ENCODE measurements around the gene GSTA4.
"Not testable (repeated sequence)": the region's sequence is repeated elsewhere in the genome, so short reads cannot be mapped to it uniquely, and the experiment has no call there.

GSTA4 gene

DNA sequence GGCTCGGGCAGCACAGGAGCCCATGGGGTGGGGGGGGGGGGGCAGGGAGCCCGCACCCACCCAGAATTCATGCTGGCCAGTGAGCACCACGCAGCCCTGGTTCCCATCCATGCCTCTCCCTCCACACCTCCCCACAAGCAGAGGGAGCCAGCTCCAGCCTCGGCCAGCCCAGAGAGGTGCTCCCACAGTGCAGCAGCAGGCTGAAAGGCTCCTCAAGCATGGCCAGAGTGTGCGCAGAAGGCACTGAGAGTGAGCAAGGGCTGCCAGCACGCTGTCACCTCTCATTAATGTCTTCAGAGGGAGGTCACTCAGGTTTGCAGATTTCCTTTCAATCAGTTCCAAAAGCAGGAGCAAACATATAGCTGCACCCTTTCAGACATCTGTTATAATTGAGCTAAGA, 32.4 kb downstream of the GSTA4 start:
- TF ChIP-seq, protein P1, sequence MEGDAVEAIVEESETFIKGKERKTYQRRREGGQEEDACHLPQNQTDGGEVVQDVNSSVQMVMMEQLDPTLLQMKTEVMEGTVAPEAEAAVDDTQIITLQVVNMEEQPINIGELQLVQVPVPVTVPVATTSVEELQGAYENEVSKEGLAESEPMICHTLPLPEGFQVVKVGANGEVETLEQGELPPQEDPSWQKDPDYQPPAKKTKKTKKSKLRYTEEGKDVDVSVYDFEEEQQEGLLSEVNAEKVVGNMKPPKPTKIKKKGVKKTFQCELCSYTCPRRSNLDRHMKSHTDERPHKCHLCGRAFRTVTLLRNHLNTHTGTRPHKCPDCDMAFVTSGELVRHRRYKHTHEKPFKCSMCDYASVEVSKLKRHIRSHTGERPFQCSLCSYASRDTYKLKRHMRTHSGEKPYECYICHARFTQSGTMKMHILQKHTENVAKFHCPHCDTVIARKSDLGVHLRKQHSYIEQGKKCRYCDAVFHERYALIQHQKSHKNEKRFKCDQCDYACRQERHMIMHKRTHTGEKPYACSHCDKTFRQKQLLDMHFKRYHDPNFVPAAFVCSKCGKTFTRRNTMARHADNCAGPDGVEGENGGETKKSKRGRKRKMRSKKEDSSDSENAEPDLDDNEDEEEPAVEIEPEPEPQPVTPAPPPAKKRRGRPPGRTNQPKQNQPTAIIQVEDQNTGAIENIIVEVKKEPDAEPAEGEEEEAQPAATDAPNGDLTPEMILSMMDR (IDR thresholded peaks at IDR 0.05; ENCODE audit: low read depth, low read length): no peak
- no peak overlapping the region for H3K4me3 ChIP-seq (ENCODE audit: low read depth, low read length)

DNA sequence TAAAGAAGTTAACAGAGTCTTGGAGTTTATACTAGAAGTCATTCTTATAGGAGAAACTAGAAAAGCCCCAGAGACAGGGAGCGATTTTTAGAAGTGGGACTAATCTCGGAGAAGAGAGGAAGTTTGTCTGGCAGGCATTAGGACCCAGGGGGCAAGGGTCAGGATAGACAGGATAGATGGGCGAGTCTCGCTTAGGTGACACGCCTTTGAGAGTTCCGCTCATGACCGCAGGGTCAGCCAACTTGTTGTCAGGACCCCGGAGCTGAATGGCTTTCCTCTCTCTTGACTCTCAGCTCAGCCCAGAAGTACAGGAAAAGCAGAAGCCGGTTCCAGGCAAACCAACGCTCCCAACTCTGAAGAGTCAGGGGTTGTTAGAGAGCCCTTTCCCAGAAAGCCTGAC, 34.1 kb downstream of the GSTA4 start:
- not testable (repeated sequence) for H3K4me3 ChIP-seq (ENCODE audit: low read depth, low read length)

DNA sequence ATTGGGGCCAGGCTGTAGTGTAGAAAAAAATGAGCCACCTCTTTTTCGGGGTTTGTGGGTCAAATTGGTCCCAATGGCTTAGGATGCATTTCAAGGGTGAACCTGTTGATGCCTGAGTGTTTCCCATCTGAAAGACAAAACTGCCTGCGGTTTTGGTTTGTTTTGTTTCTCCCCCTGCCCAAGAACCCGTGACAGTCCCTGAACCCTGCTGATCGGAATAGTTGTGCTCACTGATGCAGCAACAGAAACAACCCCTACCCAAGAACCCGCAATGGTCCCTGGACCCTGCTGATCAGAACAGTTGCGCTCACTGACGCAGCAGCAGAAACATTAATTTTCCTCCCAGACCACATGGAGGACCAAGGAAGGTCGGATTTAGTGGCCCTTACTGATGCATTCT, 34.9 kb downstream of the GSTA4 start:
- not testable (repeated sequence) for H3K4me3 ChIP-seq (ENCODE audit: low read depth, low read length)

DNA sequence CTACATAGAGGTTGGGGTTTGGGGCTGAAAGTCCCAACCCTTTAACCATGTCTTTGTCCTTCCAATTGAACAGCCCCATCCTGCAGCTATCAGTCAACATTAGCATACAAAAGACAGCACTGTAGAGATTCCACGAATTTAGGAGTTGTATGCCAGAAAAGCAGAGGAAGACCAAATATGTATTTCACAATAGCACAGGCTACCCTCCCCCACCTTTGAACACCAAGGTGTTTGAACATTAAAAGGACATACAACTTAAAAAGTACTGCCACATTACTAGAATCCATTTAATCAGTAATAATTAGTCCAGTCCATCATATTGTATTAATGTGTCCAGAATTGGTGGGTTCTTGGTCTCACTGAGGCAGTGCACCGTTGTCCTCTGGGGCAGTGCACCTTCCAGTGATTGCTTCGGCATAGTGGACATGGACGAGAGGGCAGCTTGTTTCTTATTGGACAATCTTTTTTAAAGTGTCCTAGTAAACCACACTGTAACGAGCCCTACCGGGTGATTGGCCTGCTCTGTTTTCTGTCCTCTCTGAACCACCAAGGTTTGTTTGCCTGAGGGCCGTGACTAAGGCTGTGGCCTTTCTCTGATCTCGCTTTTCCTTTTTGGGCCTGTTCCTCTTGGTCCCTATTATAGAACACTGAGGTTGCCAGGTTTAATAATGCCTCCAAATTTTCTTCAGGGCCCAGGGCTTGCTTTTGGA, 36.4 kb downstream of the GSTA4 start:
- TF ChIP-seq, protein P1 (IDR thresholded peaks at IDR 0.05; ENCODE audit: low read depth, low read length): no peak
- no peak overlapping the region for H3K4me3 ChIP-seq (ENCODE audit: low read depth, low read length)

DNA sequence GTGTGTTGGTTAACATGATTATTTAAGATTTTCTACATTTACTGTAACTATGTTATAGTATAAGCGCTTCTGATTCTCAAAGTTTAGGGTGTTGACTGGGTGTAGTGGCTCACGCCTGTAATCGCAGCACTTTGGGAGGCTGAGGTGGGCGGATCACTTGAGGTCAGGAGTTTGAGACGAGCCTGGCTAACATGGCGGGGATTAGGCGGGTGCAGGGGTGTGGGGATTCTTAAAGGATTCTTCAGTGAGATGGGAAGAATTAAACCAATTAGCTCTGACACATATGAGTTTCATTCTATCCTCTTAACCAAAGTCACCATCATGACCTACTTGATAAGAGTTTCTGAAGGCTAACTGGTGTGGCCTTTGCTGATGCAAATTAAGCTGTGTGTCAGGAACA, 39.2 kb downstream of the GSTA4 start:
- TF ChIP-seq, protein P1 (IDR thresholded peaks at IDR 0.05; ENCODE audit: low read depth, low read length): no peak
- H3K4me3 ChIP-seq (ENCODE audit: low read depth, low read length): no peak overlapping the region

DNA sequence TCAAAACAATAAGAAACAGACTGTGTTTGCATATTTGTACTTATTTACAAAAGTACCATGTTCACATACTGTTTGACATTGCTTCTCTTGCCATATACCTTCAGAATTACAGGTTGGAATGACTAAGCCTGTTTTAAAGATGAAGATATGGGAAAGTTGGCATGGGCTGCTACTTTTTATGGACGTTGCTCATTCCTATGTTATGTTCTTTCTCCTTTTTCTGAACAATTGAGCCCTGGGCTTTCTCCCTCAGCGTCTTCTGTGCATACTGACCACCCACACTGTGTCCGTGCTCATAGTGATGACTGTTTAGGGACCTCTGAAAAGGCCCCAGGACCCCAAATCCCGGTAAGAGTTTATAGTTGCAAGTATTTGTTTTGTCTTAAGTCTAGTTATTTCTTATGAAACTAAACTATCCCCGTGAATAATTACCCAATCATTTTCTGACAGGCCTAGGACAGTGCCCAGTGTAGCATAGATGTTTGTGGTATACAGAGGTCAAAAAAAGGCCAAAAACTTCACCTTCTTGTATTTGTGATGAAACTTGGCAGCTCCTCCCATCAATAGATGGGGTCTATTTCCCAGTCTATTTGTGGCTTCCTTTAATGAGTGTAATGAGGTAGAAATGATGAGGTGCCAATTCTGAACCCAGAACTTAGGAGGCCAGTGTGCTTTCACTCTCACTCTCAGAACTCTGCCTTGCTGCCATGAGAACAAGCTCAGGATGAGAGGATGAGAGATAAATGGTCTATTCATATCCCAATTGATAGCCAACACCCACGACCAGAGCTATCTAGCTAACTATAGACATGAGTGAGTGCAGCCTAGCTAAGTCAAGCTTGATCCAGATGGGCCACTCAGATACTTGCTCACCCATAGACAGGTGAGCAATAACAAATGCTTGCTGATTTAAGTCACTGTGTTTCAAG, 40.9 kb downstream of the GSTA4 start:
- no peak overlapping the region for H3K4me3 ChIP-seq (ENCODE audit: low read depth, low read length)
- TF ChIP-seq, protein P1 (IDR thresholded peaks at IDR 0.05; ENCODE audit: low read depth, low read length): no peak

DNA sequence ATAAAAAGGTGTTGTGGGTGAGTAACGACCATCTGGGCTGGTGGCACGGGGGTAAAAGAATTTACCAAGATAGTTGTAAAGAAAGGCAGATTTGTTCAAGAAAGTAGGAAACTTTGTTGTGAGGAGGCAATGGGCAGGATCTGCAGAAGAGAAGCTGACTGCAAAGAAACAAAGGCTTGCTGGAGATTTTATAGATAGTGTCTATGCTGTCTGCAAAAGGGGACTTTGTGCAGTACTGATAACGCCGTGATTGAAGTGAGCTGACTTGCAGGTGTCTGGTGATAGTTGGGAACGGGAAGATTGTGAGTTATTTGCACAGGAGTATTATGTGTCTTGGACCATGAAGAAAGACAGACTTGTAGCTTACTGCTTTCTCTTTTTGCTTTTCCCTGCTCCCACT, 48.8 kb downstream of the GSTA4 start:
- TF ChIP-seq, protein P1 (IDR thresholded peaks at IDR 0.05; ENCODE audit: low read depth, low read length): no peak
- no peak overlapping the region for H3K4me3 ChIP-seq (ENCODE audit: low read depth, low read length)

DNA sequence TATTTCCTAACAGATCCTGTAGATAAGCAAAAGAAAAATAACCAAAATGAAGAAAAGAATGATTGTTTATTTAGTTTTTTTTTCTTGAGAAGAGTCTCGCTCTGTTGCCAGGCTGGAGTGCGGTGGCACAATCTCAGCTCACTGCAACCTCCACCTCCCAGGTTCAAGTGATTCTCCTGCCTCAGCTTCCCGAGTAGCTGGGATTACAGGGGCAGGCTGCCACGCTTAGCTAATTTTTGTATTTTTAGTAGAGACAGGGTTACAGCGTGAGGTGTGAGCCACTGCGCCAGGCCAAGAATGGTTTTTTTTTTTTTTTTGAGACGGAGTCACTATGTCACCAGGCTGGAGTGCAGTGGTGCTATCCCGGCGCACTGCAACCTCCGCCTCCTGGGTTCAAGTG, 52.3 kb downstream of the GSTA4 start:
- H3K4me3 ChIP-seq (ENCODE audit: low read depth, low read length): not testable (repeated sequence)

Data from WI38 (cell line).